A204.1 (cell line): ENCODE results near the gene SLC39A3.

ENCODE experiments used
- FAIRE-seq: peaks from 2 replicates; lab custom pipeline; 2012; peaks lifted over from hg19 to GRCh38; lab: Jason Lieb, UNC

The SLC39A3 gene

DNA sequence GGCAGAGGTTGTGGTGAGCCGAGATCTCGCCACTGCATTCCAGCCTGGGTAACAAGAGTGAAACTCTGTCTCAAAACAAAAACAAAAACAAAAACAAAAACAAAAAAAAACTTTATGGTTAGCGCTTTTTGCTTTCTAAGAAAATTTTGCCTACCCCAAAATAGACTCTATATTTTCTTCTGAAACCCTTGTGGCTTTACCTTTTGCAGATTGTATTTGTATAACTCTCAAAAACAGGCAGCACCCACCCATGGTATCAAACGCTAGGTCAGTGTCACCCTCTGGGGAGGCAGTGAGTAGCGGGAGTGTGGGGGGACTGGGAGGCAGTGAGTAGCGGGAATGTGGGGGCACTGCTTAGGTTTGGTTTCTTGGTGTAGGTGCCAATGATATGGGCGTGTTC, 7.5 kb upstream of the SLC39A3 start:
- no peak for FAIRE-seq

DNA sequence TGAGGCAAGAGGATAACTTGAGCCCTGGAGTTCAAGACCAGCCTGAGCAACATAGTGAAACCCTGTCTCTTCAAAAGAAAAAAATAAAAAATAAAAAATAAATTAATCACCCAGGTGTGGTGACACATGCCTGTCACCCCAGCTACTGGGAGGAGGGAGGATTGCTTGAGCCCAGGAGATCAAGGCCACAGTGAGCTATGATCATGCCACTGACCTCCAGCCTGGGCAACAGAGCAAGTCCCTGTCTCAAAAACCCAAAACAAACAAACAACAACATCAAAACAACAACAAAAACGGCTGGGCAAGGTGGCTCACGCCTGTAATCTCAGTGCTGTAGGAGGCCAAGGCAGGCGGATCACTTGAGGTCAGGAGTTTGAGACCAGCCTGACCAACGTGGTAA, 4.3 kb upstream of the SLC39A3 start:
- FAIRE-seq, result no peak

DNA sequence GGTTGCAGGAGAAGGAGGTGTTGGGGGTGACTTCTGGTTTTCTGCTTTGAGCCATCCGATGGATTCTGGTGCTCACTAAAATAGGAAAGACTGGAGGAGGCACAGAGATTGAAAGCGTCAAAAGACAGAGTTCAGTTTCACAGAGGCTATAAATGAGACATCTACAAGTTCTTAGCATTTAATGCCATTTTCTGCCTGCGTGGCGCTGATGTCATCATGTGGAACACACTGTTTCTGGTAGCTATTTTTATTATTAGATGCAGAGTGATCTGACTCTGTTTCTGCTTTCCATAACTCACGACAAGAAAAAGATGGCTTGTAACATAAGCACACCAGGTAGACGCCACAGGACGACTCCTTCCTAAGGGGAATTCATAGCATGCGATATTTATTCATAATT, 3.3 kb upstream of the SLC39A3 start:
- FAIRE-seq, result no peak

DNA sequence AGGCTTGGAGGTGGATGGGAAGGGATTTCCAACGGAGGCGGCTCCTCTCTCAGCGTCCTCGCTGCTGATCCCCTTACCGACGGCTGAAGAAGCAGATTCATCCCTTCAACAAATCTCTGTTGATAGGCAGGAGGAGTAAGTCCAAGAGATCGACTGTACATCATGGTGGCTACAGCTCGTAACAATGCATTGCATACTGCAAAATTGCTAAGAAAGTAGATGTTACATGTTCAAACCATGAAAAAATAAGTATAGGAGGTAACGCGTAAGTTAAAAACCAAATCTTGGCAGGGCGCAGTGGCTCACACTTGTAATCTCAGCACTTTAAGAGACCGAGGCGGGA, 468 bp upstream of the SLC39A3 start:
- no peak for FAIRE-seq

DNA sequence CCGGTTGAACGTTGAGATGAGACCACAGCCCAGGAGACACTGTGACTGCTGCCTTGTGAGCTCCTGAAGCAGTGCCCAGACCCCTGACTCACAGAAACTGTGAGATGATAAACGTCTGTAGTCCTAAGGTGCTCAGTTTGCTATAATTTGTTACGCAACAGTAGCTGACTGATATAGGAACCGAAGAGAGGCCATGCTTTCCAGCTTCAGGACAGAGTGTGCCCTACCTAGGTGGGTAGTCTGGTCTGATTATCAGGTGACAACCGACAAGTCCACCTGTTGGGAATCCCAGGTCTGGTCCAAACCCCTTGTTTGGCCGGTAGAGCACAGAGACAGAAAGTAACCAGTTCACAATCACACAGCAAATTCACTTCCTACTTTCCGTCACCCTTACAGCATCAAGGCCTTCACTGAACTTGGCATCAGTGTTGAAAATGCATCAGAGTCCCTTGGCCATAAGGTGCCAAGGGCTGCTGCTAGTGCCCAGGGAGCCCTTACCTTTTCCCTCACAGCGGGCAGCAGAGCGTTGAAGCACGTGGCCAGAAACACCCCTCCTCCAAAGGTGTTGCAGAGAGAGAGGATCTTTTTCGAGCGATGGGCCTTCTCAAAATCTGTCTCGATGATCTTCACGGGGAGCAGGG, 3.1 kb downstream of the SLC39A3 start:
- no peak for FAIRE-seq

DNA sequence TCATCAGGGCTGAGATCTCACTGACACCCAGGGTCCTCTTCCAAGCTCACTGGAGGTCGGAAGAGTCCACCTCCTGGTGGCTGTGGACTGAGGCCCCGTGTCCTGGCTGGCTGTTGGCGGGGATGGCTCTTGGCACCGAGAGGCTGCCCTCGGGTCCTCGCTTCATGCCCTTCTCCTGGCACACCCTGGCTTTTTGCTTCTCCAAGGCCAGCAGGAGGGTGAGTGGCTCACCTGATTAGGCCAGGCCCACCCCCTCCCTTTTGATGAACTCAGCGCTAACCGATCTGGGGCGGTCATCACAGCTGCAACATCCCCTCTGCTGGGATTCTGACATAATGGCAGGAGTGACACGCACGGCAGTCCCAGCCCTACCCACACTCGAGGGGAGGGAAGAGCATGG, 4.4 kb downstream of the SLC39A3 start:
- no peak for FAIRE-seq

DNA sequence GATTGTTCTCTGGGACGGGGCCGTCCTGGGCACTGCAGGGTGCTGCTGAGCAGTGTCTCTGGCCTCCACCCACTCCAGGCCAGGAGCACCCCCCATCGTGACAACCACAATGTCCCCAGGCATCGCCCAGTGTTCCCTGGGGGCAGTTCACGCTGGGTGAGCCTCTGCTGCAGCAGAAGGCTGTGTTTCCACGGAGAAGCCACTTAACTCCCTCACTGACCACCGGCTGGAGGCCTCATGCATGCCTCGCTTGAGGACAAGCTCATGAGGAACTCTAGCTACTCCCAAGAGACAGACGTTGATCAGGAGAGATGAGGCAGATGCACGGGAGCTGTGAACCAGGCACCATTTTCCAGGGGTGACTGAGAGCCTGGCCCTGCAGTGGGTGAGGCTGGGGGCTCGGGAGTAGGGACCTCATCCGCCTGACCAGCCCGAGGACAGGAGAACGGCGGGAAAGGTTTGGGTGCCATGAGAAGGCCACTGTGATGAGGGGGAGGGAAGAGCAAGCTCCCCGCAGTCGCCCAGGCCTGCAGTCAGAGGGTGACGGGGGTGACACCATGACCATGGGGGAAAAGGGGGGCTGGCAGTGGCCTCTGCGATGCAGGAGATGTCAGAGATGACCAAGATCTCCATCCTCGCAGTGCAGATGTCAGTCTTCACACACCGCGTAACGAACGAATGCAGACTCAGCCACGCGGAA, 5.1 kb downstream of the SLC39A3 start:
- no peak for FAIRE-seq

DNA sequence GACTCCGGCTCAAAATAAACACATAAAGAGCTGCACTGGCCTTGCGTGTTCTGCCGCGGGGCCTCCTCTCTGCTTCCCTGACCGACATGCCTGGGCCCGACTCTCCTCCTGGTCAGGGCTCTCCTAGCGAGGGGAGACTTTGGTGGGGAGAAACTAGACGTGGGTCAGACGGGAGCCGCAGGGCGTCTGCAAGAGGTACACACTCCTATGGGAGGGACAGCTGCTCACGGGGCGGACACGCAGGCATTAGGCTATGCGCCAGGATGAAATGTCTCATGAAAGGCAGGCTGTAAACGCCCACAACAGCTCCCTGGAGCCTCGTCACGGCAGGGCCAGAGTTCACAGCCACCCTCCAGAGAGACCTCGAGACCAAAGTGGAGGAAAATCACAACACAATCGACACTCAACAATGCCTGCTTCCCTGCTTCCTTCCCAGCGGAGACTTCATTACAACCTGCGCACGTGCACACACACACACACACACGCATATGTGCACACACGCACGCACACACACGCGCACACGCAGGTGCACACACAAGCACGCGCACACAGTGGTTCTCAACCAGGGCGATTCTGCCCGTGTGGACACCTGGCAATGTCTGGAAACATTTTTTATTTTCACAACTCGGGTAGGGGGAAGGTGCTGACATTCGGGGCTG, 5.8 kb downstream of the SLC39A3 start:
- no peak for FAIRE-seq

DNA sequence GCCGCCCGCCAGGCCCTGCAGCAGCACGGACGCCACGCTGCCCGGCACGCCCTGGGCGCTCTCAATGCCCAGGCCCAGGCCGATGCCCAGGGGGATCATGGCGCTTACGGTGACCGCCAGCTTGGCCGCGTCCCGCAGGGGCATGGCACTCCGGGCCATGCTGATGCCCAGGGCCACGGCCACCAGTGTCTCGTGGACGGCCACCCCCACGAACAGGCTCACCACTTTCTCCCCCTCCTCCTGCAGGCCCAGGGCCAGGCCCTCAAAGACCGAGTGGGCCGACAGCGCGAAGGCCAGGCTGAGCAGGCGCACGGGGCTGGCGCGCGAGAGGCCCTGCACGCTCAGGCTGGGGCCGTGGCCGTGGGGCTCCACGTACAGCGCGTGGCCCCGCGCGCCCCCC, 6.9 kb downstream of the SLC39A3 start:
- FAIRE-seq, result no peak

DNA sequence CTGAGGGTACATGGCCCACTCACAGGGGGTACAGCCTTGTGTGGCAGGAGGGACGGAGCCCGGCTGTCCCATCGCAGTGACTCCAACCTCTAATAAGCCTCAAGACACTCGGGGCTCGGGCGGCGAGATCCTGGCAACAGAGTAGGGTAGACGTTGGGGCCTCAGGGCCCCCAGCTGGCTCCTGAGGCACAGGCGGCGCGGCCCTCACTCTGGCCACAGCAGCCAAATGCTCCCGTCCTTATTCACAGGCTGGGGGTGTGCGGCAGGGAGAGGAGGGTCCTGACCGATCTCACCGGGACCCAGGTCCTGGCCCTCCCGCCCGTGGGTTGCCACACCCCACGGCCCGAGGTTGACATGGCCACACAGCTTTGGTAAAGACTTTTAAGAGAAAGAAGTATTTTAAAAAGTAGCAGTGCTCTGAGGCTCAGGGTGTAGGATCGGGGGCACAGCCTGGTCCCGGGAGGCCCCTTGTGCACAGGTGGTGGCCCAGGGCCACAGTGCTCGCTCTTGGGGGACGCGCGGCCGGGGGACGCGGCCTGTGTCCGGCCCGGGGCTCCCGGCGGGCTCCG, 7.6 kb downstream of the SLC39A3 start:
- FAIRE-seq, result no peak

DNA sequence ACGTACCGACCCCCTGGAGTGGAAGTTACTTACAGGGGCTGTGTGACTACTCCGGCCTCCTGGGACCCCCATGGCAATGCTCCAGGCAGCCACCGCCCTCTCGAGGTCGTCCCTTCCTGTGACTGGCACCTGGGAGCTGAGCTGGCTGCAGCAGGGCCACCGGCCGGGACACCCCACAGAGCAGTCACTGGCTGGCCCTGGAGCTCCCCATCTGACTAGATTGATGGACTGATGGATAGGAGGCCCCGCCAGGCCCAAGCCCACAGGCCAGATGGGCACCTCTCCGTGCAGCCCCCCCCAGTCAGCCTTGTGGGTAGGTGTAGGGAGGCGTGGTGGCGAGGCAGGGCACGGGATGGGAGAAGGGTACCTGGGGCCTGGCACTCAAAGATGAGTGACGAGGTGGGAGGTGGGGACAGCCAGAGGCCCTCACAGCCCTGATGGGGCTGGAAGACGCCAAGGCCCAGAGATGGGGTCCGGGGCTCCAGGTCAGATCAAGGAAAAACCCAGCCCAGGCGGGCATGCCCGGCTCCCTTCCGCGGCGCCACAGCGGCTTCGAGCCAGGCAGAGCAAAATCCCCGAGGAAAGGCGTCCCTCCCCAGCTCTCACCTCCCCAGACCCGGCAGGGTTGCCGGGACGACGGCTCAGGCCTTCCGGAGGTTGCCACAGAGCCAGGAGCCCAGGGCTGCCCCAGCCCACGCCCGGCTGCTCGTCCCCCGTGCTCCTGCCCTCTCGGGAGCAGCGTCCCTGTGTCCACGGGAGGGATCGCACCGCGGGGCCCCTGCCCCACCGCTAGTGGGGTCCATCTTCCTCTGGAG, 8.4 kb downstream of the SLC39A3 start:
- FAIRE-seq, result no peak

DNA sequence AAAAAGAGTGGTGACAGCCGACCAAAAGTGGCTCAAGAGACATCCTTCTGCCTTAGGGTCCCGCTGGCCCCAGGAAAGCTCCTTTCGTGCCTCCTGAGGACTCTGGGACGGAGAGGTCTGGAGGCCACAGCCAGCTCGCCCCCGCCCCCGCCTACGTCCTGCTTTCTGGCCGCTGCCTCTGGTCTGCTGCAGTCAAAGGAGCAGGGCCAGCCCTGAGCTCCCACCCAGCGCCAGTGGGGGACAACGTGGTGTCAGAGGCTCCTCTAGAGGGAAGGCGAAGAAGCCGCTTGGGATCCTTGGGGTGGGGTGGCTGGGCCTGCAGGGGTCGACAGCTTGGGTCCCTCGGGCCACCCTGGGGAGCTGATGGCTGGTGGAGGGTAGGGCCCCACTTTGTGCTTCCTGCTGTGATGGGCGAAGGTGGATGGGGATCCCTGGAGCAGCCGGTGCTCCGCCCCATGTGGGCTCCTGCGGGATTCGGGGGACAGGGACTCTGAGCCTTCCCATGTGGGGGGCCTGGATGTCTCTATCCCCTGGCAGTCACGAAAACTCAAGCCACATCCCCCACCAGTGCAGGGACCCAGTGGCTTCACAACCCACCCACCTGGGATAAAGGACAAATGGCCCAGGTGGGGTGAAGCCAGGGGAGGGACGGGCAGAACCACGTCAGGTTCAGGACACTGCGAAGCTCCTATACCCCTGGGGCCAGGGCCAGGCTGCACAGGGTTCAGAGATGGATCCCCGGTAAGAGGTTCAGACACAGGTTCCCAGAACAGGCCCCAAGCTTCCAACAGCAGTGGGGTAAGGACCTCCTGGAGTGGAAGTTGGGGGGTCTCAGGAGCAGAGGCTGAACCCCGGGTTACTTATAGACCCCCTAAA, 9.6 kb downstream of the SLC39A3 start:
- no peak for FAIRE-seq

DNA sequence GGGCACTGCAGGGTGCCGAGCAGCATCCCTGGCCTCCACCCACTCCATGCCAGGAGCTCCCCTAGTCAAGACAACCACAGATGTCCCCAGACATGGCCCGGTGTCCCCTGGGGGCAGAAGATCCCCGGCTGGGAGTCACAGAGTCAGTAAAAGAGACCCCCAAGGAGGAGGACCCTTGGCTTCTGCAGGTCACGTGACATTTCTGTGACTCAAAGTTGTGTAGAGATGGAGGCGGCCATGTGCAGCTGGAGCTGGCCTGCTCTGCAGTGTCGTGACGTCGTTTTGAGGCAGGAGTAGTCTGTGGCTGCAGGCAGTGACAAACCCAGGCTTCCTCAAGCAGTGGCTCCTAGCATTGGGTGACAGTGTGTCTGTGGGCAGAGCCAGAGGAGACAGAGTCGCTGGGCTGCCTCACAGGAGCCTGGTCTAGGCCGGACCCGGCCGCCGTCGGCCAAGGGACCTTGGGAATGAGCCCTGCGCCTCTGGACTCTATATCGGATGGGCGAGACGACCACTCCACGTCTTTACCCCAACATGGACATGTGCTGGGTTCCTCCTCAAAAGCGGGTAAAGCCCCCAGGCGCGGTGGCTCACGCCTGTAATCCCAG, 10.9 kb downstream of the SLC39A3 start:
- no peak for FAIRE-seq

DNA sequence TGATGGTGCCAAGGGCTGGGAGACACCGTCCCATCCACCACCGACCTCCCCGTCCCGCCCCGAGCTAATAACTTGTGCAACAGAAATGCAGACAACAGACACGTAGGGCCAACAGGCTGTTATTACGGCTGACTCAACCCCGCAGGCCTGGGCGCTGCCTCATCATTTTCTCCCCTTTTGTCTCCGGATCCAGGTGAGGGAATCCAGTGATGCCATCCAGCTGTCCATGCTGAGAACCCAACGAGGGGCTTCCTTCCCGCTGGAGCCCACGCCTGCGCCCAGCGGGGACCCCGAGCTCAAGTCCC, 12.2 kb downstream of the SLC39A3 start:
- FAIRE-seq, result no peak

DNA sequence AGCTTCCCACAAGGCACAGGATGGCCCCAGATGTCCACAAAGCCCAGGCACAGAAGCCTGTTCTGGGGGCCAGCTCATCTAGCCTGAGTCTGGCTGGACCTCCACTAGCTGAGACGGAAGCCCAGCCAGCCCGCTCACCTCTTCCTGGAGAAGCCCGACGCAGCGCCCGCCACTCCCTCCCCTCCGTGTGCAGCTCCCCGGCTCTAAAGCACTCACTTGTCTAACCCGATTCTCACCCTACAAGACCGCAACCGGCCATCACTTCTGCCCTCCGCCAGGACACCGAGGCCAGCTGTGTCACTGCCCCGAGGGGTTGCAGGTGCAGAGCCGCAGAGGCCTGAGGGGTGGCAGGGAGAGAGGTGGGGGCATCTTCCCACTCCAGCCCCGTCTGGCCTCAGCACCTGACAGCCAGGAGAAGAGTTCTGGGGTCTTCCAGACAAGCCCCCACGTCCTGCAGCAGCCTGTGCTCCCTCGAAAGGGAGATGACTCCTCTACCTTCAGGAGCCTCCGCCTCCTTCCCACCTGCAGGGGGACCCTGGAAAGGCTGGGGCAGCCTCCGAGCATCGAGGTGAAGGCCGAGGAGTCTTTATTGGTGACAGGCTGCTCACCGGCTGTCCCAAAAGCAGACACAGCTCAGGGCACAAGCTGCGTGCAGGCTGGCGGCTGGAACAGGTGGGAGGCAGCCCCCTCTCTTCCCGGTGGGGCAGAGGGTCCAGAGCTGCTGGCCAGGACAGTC, 12.7 kb downstream of the SLC39A3 start:
- FAIRE-seq, result no peak

DNA sequence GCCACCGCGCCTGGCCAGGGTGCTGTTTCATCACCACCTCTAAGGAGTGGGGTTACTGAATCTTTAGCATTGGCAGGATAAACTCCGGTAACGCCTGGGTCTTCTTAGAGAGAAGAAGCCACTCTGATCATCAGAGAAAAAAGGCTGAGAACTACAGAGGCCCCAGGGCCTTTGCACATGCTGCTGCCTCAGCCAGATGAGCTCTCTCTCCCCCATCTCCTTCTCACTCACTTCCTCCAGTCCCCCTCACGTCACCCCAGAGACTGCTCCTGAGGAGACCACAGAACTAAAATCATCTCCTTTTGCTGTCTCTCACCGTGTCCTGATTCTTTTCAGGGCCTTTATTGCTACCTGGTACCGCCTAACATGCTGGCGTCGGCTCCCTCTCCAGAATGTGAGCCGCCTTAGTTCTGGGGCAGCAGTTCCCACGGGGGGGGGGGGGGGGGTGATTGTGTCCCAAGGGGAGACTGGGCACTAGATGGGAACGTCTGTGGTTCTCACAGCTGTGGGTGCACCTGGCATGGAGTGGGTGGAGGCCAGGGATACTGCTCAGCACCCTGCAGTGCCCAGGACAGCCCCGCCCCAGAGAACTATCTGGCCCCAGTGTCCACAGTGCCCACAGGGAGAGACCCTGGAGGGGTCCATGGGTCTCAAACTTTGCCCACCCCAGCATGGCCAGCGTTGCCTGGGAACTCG, 13.5 kb downstream of the SLC39A3 start:
- no peak for FAIRE-seq

DNA sequence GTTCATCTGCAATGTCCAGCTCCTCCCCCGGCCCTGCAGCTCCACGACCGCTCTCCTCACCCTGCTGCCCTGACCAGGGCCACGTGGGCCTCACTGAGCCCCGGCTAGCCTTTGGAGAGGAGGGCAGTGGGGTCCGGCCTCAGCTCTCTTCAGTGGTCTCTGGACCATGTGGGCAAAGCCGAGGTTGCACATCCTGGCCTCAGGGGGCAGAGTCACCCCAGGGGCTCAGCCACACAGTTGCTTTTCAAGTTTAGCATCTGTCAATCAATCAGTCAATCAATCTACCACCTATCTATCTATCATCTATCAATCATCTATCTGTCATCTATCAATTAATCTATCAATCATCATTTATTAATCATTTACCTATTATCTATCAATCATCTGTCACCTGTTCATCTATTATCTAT, 15.7 kb downstream of the SLC39A3 start:
- no peak for FAIRE-seq

DNA sequence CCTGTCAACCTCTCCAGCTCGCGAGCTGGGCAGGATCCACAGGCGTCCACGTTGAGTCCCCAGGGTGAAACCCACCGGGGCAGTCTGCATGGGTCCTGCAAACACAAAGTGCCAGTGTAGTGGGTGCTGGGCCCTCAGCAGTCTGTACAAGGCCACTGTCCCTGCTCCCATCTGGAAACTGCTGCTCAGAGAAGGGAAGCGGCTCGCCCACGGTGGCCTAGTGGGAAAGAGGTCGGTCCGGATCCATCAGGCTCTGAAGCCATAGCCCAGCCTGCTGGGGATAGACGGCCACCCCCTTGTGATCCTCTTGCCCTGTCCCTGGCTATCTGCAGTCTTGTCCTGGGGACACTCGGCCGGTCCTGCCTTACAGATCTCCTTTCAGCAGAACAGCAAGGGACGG, 16.1 kb downstream of the SLC39A3 start:
- FAIRE-seq, result no peak

DNA sequence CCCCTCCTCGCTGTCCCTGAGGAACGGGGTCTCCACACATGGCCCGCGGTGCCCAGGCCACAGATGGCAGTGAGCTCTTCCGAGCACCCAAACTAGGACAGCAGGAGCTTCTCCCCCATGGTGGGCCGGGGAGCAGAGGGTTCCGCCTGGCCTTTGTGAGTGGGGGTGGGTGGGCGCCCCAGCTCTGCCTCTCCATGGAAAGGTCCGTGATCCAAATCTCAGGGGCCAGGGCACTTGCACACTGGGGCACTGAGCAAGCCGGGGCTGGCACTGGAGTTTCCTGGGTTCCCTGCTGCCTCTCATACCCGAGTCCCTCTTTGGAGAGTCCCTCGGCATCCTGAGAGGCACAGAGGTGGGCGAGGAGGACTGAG, 16.5 kb downstream of the SLC39A3 start:
- FAIRE-seq, result no peak
